Testis (tissue), 3 donors: ENCODE measurements around the gene PCDHGA8. TPM values are rescaled to one million over a fixed set of nuclear protein-coding genes. Genes with fewer than 3 reads are reported as not detected.
"Not testable (repeated sequence)": the region's sequence is repeated elsewhere in the genome, so short reads cannot be mapped to it uniquely, and the experiment has no call there.

Source experiments
- DNase-seq: peaks from one replicate; pipeline ENCODE4 v3.0.0-alpha.2; 2019
- H3K27ac ChIP-seq, 2 donors: fragments of 200-600 bp; sonication (generic); one replicate each; pipeline ENCODE4 v1.5.1; 2019
- H3K27me3 ChIP-seq: fragments of 200-600 bp; sonication (generic); one replicate; pipeline ENCODE4 v1.5.1; 2019
- H3K36me3 ChIP-seq: fragments of 200-600 bp; sonication (generic); one replicate; pipeline ENCODE4 v1.5.1; 2017; ENCODE audit warnings: low read depth; ENCODE audit errors: missing control alignments
- H3K4me1 ChIP-seq: fragments of 200-600 bp; sonication (generic); one replicate; pipeline ENCODE4 v1.5.1; 2019
- H3K4me3 ChIP-seq, 2 donors: fragments of 200-600 bp; sonication (generic); one replicate each; pipeline ENCODE4 v1.5.1; 2017 to 2019
- H3K9me3 ChIP-seq: fragments of 200-600 bp; sonication (generic); one replicate; pipeline ENCODE4 v1.5.1; 2017
- POLR2A ChIP-seq: fragments of 450-650 bp; IDR thresholded peaks from one replicate; pipeline ENCODE4 v1.6.1; 2017; ENCODE audit warnings: antibody characterized with exemption, mild to moderate bottlenecking, moderate library complexity
- WGBS, 2 donors: methylation state at CpG; one replicate each; pipeline ENCODE4 v1.1.5; 2018; 5-methylcytosine and 5-hydroxymethylcytosine counted together
- intact Hi-C: fragments of 100-400 bp; cut with DNase I; formaldehyde crosslinking; loops from one replicate; pipeline ENCODE4 v1.15.1; 2023; ENCODE audit warnings: low total_unique reads
- polyA plus RNA-seq: library from polyadenylated mRNA; stranded (reverse); fragments of 350-450 nt; fragmentation: Illumina TruSeq; extraction: RNeasy Lipid Tissue Mini Kit (QIAGEN cat#74804); gene quantifications from one replicate; pipeline ENCODE4 v1.2.3, GENCODE V29; 2014; ENCODE audit warnings: low read depth, low replicate concordance; ENCODE audit not compliant: insufficient read depth
- total RNA-seq, 2 donors: library from RNA; depleted of rRNA; stranded (reverse); fragments of >200 nt; gene quantifications; one replicate each; pipeline ENCODE4 v1.2.3, GENCODE V29; 2016
- TF ChIP-seq, protein P1 (sequence below), 3 experiments: fragments of 450-650 bp in 2 of 3; fragments of 200-600 bp in 1 of 3; sonication (generic) in 1 of 3; IDR thresholded peaks; one replicate each; pipeline ENCODE4 v1.5.1; 2016 to 2019; ENCODE audit warnings: antibody characterized with exemption in 3 of 3, mild to moderate bottlenecking in 2 of 3, moderate library complexity in 1 of 3

PCDHGA8 gene
- total and polyA plus RNA-seq, 3 donors from 2014 or later = 0.15 to 8.2 (median 8.2) TPM

DNA sequence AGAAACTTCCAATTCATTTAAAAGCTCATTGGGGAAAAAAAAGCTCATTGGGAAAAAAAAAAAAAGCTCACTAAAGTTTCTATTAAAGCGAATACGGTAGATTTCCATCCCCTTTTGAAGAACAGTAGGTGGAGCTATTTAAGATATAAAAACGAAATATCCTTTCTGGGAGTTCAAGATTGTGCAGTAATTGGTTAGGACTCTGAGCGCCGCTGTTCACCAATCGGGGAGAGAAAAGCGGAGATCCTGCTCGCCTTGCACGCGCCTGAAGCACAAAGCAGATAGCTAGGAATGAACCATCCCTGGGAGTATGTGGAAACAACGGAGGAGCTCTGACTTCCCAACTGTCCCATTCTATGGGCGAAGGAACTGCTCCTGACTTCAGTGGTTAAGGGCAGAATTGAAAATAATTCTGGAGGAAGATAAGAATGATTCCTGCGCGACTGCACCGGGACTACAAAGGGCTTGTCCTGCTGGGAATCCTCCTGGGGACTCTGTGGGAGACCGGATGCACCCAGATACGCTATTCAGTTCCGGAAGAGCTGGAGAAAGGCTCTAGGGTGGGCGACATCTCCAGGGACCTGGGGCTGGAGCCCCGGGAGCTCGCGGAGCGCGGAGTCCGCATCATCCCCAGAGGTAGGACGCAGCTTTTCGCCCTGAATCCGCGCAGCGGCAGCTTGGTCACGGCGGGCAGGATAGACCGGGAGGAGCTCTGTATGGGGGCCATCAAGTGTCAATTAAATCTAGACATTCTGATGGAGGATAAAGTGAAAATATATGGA, 38.1 kb downstream of the PCDHGA8 start, which contains the start of gene PCDHGA12:
TSS of gene PCDHGA12 (plus strand) at position 176 of the 782 bp plus-strand sequence. CDS start at position 429, 253 bp downstream.
- Histone ChIP-seq H3K27me3 (no peaks in the 10 kb centered on the region), H3K4me1 (no peaks in the 10 kb centered on the region), H3K36me3 (no peaks in the 10 kb centered on the region), H3K9me3 (no peaks in the 10 kb centered on the region), H3K4me3 (peak within 1 kb of the TSS; percentile 26 to 38), H3K27ac (no peak within 1 kb of the TSS)
- TF ChIP-seq, protein P1, sequence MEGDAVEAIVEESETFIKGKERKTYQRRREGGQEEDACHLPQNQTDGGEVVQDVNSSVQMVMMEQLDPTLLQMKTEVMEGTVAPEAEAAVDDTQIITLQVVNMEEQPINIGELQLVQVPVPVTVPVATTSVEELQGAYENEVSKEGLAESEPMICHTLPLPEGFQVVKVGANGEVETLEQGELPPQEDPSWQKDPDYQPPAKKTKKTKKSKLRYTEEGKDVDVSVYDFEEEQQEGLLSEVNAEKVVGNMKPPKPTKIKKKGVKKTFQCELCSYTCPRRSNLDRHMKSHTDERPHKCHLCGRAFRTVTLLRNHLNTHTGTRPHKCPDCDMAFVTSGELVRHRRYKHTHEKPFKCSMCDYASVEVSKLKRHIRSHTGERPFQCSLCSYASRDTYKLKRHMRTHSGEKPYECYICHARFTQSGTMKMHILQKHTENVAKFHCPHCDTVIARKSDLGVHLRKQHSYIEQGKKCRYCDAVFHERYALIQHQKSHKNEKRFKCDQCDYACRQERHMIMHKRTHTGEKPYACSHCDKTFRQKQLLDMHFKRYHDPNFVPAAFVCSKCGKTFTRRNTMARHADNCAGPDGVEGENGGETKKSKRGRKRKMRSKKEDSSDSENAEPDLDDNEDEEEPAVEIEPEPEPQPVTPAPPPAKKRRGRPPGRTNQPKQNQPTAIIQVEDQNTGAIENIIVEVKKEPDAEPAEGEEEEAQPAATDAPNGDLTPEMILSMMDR (IDR thresholded peaks at IDR 0.05) = peak in 2 of 3 experiments; percentile 25 to 38
- TF ChIP-seq POLR2A = no peak
- no peak for DNase-seq
- intact Hi-C loops = no loop called here
- 15 to 16% methylated on average over 32 to 33 of the region's 33 CpGs for WGBS, 2 donors

DNA sequence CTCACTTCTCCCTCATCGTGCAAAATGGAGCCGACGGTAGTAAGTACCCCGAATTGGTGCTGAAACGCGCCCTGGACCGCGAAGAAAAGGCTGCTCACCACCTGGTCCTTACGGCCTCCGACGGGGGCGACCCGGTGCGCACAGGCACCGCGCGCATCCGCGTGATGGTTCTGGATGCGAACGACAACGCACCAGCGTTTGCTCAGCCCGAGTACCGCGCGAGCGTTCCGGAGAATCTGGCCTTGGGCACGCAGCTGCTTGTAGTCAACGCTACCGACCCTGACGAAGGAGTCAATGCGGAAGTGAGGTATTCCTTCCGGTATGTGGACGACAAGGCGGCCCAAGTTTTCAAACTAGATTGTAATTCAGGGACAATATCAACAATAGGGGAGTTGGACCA, 38.9 kb downstream of the PCDHGA8 start:
- TF ChIP-seq POLR2A = no peak
- TF ChIP-seq, protein P1 (IDR thresholded peaks at IDR 0.05) = no peak
- Histone ChIP-seq H3K27me3 (no peaks in the 10 kb centered on the region), H3K4me1 (no peaks in the 10 kb centered on the region), H3K4me3 (peak overlapping the region; percentile 26 to 38), H3K27ac (no peak overlapping the region), H3K36me3 (no peaks in the 10 kb centered on the region), H3K9me3 (no peaks in the 10 kb centered on the region)
- WGBS, 2 donors = 7 to 14% methylated on average over 3 to 37 of the region's 37 CpGs
- DNase-seq = no peak
- intact Hi-C loops = no loop called here

DNA sequence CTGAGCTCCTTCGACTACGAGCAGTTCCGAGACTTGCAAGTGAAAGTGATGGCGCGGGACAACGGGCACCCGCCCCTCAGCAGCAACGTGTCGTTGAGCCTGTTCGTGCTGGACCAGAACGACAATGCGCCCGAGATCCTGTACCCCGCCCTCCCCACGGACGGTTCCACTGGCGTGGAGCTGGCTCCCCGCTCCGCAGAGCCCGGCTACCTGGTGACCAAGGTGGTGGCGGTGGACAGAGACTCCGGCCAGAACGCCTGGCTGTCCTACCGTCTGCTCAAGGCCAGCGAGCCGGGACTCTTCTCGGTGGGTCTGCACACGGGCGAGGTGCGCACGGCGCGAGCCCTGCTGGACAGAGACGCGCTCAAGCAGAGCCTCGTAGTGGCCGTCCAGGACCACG, 39.9 kb downstream of the PCDHGA8 start:
- H3K4me3 ChIP-seq, H3K27ac ChIP-seq, intact Hi-C loops, H3K36me3 ChIP-seq, DNase-seq, H3K4me1 ChIP-seq, H3K9me3 ChIP-seq, H3K27me3 ChIP-seq: not testable (repeated sequence)
- 24 to 26% methylated on average over 5 to 38 of the region's 38 CpGs for WGBS, 2 donors

DNA sequence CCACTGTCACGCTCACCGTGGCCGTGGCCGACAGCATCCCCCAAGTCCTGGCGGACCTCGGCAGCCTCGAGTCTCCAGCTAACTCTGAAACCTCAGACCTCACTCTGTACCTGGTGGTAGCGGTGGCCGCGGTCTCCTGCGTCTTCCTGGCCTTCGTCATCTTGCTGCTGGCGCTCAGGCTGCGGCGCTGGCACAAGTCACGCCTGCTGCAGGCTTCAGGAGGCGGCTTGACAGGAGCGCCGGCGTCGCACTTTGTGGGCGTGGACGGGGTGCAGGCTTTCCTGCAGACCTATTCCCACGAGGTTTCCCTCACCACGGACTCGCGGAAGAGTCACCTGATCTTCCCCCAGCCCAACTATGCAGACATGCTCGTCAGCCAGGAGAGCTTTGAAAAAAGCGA, 40.3 kb downstream of the PCDHGA8 start:
- H3K4me1 ChIP-seq, DNase-seq, H3K27me3 ChIP-seq, H3K4me3 ChIP-seq, intact Hi-C loops, H3K36me3 ChIP-seq, H3K9me3 ChIP-seq, H3K27ac ChIP-seq: not testable (repeated sequence)
- 16 to 29% methylated on average over 19 to 29 of the region's 29 CpGs for WGBS, 2 donors

DNA sequence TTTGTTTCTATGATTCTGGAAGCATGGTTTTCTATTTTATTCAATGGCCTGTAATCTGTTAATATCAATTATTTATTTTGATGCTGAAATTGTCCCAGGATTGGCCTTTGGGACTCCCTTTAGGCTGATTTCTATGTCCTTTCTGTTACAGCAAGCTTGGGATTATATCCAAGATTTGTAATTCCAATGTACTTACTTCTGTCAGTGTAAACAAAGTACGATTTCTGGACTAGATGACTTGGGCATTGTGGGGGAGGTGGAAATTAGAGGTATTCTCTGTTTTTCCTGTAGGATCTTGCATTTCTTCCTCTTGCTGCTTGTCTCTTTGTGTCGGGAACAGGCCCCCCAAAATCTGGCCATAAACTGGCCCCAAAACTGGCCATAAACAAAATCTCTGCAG, 41.6 kb downstream of the PCDHGA8 start:
- WGBS, 2 donors = 58 to 76% methylated on average over 2 of the region's 2 CpGs
- Histone ChIP-seq H3K27ac (no peak overlapping the region), H3K9me3 (no peaks in the 10 kb centered on the region), H3K4me3 (no peak overlapping the region), H3K36me3 (no peaks in the 10 kb centered on the region), H3K4me1 (no peaks in the 10 kb centered on the region), H3K27me3 (no peaks in the 10 kb centered on the region)
- TF ChIP-seq, protein P1 (IDR thresholded peaks at IDR 0.05) = no peak
- TF ChIP-seq POLR2A = no peak
- intact Hi-C loops = no loop called here
- no peak for DNase-seq

DNA sequence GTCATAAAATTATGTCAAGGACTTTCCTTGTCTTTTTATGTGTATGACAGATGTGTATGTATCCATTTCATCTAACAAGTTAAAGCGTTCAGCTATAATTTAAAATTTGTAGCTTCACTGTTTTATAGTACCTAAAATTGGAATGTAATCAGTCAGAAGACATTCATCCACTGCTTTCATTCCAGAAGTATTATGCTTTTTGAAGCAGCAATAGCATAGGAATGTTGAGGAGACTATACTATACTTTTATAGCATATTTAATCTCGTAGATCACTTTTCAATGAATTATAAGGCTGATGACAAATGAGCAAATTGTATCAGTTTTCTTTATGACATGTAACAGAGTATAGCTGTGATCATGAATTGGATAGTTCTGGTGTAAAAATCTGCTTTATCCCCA, 44.8 kb downstream of the PCDHGA8 start:
- intact Hi-C loops = no loop called here
- no peak overlapping the region for H3K27ac ChIP-seq
- TF ChIP-seq, protein P1 (IDR thresholded peaks at IDR 0.05) = no peak
- TF ChIP-seq POLR2A = no peak
- WGBS, 2 donors = 83 to 86% methylated on average over 2 of the region's 2 CpGs
- DNase-seq = no peak
- no peaks in the 10 kb centered on the region for H3K9me3 ChIP-seq
- H3K36me3 ChIP-seq = no peaks in the 10 kb centered on the region
- H3K4me1 ChIP-seq = no peaks in the 10 kb centered on the region
- no peak overlapping the region for H3K4me3 ChIP-seq
- no peaks in the 10 kb centered on the region for H3K27me3 ChIP-seq
